ENCODE results near the gene RAB6C.
"Not testable (repeated sequence)": the region's sequence is repeated elsewhere in the genome, so short reads cannot be mapped to it uniquely, and the experiment has no call there.

The RAB6C gene

DNA sequence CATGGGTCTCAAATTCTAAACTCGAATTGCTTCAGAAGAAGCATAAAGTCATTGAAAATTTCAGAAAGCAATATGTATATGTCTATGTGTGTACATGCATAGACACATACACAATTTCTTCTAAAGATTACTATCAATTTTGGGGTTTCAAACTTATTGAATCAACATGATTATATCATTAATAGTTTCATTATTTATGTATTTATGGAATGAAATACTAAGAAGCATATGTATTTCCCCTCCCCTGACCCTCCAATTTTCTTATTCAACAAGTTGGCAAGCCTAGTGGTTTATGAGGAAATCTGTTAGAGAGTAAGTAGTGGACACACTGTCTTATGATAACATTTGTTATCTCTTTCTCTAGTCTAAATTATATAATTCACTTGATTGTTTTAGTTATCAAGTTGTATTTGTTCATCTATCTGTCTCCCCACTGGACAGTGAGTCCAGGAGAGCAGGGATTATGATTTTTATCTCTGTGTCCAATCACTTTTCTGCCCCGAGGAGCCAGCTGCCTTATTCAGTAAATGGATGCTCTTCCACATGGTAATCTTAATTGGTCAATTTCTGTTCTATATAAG, 17.3 kb downstream of the RAB6C start:
- not testable (repeated sequence) for DNase-seq

DNA sequence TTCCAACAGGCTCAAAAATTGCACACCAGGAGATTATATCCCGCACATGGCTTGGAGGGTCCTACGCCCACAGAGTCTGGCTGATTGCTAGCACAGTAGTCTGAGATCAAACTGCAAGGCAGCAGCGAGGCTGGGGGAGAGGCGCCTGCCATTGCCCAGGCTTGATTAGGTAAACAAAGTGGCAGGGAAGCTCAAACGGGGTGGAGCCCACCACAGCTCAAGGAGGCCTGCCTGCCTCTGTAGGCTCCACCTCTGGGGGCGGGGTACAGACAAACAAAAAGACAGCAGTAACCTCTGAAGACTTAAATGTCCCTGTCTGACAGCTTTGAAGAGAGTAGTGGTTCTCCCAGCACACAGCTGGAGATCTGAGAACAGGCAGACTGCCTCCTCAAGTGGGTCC, 19.3 kb downstream of the RAB6C start:
- not testable (repeated sequence) for DNase-seq

DNA sequence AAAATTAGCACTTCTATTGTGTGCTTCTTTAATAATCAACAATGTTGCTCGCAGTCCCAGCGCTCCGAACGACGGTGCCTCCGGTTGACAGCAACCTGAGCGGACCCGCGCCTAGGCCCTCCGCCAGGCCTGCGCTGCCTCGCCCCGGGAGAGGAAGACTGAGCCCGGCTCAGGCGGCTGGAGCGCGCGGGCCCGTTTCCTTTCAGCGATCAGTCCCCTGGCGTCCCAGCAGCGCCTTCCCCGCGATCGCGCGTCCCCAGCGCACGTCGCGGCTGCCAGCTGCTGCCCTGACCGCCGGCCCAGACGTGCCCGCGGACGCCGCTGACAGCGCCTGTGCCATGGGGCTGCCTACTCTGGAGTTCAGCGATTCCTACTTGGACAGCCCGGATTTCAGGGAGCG, 26.4 kb downstream of the RAB6C start:
- not testable (repeated sequence) for DNase-seq

DNA sequence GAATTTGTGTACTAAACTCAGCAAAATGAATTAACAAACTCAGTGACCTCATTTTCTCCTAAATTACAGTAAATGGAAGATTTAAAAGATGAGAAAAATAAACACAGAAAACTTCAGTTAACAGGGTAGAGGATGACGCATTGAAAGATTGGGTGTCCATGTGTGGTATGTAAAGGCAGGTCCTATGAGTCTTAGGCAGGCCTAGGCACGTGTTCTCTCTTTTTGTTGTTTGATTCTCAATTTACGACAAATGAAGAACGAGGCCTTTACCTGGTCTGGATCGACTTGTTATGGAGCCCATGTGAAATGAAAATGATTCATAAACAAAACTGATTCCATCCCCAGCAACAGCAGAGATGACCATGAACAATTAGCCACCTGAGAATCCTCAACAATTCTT, 37.2 kb downstream of the RAB6C start:
- DNase-seq: not testable (repeated sequence)

- no peak for DNase-seq
Measured at GRCh38 chr2:130019402-130019801, 39.9 kb downstream of the RAB6C start.

- DNase-seq: not testable (repeated sequence)
Measured at GRCh38 chr2:130020069-130020468, 40.6 kb downstream of the RAB6C start.

DNA sequence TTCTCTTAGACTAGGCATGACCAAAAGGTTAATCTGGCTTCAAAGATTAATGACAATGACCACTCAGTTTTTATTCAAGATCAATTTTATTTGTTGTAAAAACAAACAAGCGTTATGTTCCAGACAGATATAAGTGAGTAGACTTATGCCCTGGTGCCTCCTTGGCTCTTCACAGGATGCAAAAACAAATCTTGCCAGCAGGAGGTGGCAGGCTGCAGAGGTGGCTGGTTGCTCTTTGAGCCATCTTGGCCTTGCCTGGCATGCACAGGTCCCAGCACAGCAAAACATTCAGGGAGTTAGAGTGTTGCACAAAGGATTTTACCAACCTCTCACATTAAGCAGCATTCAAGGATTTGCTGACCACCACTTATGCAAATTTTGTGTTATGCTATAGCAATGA, 46.5 kb downstream of the RAB6C start:
- not testable (repeated sequence) for DNase-seq
